Measurements from ENCODE around the gene LYPLAL1.
"Not testable (repeated sequence)": the region's sequence is repeated elsewhere in the genome, so short reads cannot be mapped to it uniquely, and the experiment has no call there.

The LYPLAL1 gene

GRCh38 chr1:219163401-219163954 lies 10.2 kb upstream of the LYPLAL1 start:
- no peak for DNase-seq (ENCODE audit: low read depth in 2 of 2)

GRCh38 chr1:219171192-219171935 lies 2.3 kb upstream of the LYPLAL1 start:
- no peak for DNase-seq (ENCODE audit: low read depth in 2 of 2)

GRCh38 chr1:219172821-219173220 lies 857 bp upstream of the LYPLAL1 start:
- DNase-seq (ENCODE audit: low read depth in 2 of 2) = no peak

GRCh38 chr1:219173434-219173757 lies 282 bp upstream of the LYPLAL1 start:
- no peak for DNase-seq (ENCODE audit: low read depth in 2 of 2)

- no peak for DNase-seq (ENCODE audit: low read depth in 2 of 2)
Measured at GRCh38 chr1:219174460-219175211, 958 bp downstream of the LYPLAL1 start.

GRCh38 chr1:219175212-219175564 lies 1.5 kb downstream of the LYPLAL1 start:
- no peak for DNase-seq (ENCODE audit: low read depth in 2 of 2)

GRCh38 chr1:219176168-219176567 lies 2.5 kb downstream of the LYPLAL1 start:
- DNase-seq (ENCODE audit: low read depth in 2 of 2) = no peak

- DNase-seq (ENCODE audit: low read depth in 2 of 2) = no peak
Measured at GRCh38 chr1:219177363-219177762, 3.7 kb downstream of the LYPLAL1 start.

- DNase-seq (ENCODE audit: low read depth in 2 of 2) = no peak
Measured at GRCh38 chr1:219177940-219178339, 4.3 kb downstream of the LYPLAL1 start.

- DNase-seq (ENCODE audit: low read depth in 2 of 2) = no peak
Measured at GRCh38 chr1:219179293-219179692, 5.6 kb downstream of the LYPLAL1 start.

GRCh38 chr1:219184337-219184736 lies 10.7 kb downstream of the LYPLAL1 start:
- no peak for DNase-seq (ENCODE audit: low read depth in 2 of 2)

- DNase-seq (ENCODE audit: low read depth in 2 of 2) = no peak
Measured at GRCh38 chr1:219185486-219186117, 11.9 kb downstream of the LYPLAL1 start.

- no peak for DNase-seq (ENCODE audit: low read depth in 2 of 2)
Measured at GRCh38 chr1:219188331-219188803, 14.7 kb downstream of the LYPLAL1 start.

- no peak for DNase-seq (ENCODE audit: low read depth in 2 of 2)
Measured at GRCh38 chr1:219189021-219189824, 15.5 kb downstream of the LYPLAL1 start.

- DNase-seq (ENCODE audit: low read depth in 2 of 2) = no peak
Measured at GRCh38 chr1:219189952-219190351, 16.3 kb downstream of the LYPLAL1 start.

GRCh38 chr1:219190605-219191004 lies 16.9 kb downstream of the LYPLAL1 start:
- DNase-seq (ENCODE audit: low read depth in 2 of 2) = no peak

- not testable (repeated sequence) for DNase-seq (ENCODE audit: low read depth in 2 of 2)
Measured at GRCh38 chr1:219195833-219196232, 22.2 kb downstream of the LYPLAL1 start.

GRCh38 chr1:219201656-219202055 lies 28.0 kb downstream of the LYPLAL1 start:
- no peak for DNase-seq (ENCODE audit: low read depth in 2 of 2)

GRCh38 chr1:219202567-219202966 lies 28.9 kb downstream of the LYPLAL1 start:
- no peak for DNase-seq (ENCODE audit: low read depth in 2 of 2)

GRCh38 chr1:219206350-219206749 lies 32.7 kb downstream of the LYPLAL1 start:
- DNase-seq (ENCODE audit: low read depth in 2 of 2) = no peak

- DNase-seq (ENCODE audit: low read depth in 2 of 2) = no peak
Measured at GRCh38 chr1:219209578-219209977, 35.9 kb downstream of the LYPLAL1 start.

- no peak for DNase-seq (ENCODE audit: low read depth in 2 of 2)
Measured at GRCh38 chr1:219210067-219210466, 36.4 kb downstream of the LYPLAL1 start.
